GM10266 (cell line): ENCODE measurements around the gene CASQ2.

Experiments
- DNase-seq: peaks from one replicate; pipeline ENCODE4 v3.0.0; 2012; ENCODE audit errors: extremely low spot score
- CTCF ChIP-seq: IDR thresholded peaks from 2 replicates; pipeline ENCODE4 v1.5.1; 2012; ENCODE audit warnings: mild to moderate bottlenecking, low read depth; ENCODE audit not compliant: control insufficient read depth, insufficient read depth; ENCODE audit errors: missing control alignments

CASQ2 gene

GRCh38 chr1:115679141-115679611 lies 89.3 kb downstream of the CASQ2 start:
- no peak for DNase-seq
- no peak for TF ChIP-seq CTCF

- DNase-seq, result no peak
- TF ChIP-seq CTCF, result no peak
Observed at GRCh38 chr1:115678141-115678540, 90.4 kb downstream of the CASQ2 start.

GRCh38 chr1:115677565-115677964 lies 90.9 kb downstream of the CASQ2 start:
- peak; percentile 21 for DNase-seq
- TF ChIP-seq CTCF, result no peak

DNA sequence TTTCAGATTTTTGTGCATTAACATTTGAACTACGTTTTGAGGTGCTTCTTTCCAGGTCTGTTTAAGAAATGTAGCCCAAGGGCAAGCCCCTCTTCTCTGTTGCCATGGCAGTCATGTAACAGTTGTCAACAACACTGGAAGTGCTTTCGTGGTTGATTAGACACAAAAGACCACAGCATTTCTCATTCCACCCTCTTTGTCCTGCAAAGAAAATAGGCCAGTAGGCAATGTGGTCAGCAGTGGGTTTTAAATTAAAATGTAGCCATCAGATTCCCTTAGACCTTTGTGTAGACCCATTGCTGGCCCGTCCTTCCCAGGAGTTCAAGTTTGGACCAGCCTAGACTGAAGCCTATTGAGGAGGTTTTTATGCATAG lies 91.3 kb downstream of the CASQ2 start:
- peak; percentile 32 for DNase-seq
- no peak for TF ChIP-seq CTCF

- no peak for TF ChIP-seq CTCF
- DNase-seq, result no peak
Observed at GRCh38 chr1:115676498-115677181, 91.9 kb downstream of the CASQ2 start.

- no peak for TF ChIP-seq CTCF
Observed at GRCh38 chr1:115672224-115673009, 96.1 kb downstream of the CASQ2 start.

More at GRCh38 chr1:115672224-115673009, 96.1 kb downstream of the CASQ2 start:
- no peak for DNase-seq
